ENCODE data around the gene FYN.

FYN gene

GRCh38 chr6:111806561-111807497, 66.4 kb downstream of the FYN start:
- no peak for DNase-seq (ENCODE audit: low read depth)

DNA sequence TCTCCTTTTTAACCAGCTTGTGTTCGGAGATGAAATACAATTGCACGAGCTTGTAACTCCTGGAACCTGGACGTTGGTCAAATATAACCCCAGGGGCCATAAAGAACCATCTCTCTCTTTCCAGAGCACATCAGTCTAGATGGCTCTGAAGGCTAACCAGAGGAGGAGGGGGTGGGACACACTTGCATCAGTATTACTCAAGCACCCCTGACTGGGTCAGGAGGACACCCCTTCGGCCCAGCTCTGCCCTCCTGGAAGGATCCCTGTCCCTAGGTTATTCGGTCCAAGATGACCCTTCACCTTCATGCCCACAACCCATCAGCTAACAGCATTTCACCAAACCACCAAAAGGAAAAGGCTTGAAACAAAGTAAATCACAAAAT, 67.1 kb downstream of the FYN start:
- DNase-seq (ENCODE audit: low read depth): no peak

- peak; percentile 31 for DNase-seq (ENCODE audit: low read depth)
Measured at GRCh38 chr6:111805511-111806164, 67.6 kb downstream of the FYN start.

GRCh38 chr6:111804627-111805235, 68.5 kb downstream of the FYN start:
- peak; percentile 89 for DNase-seq (ENCODE audit: low read depth)

DNA sequence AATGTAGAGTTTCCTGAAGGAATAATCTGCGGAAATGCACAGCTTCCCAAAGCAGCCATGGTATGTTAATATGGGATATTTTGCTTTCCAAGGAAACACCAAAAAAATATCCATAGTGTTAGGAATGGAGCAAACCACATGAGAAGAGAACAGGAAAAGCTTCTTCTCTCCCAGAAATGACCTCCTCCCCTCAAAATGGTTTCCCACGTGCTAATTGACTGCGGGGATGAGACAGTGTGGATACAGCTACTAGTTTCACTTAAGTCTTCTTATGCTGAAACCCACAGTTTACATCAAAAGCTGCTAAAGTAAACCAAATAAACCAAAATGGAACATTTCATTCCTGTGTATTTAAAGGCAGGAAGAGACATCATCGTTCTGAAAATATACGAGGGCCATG, 69.4 kb downstream of the FYN start:
- peak; percentile 71 for DNase-seq (ENCODE audit: low read depth)

DNA sequence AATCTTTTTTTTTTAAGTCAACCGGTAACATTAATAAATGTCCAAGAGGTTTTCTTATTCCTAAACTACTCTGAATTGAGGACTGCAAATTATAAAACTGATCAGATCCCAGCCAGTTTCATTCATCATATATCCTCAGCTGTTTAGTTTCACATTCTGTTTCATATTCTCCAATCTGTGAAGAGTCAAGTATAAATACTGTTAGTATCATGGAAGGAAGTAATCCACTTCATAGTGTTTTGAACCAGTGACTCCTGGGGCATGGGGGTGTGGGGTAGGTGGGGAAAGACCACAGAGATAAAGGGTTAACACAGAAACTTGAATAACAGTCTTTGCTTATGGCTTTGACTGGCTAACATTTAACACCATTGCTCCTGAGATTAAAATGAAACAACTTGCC, 69.9 kb downstream of the FYN start:
- DNase-seq (ENCODE audit: low read depth): no peak

DNA sequence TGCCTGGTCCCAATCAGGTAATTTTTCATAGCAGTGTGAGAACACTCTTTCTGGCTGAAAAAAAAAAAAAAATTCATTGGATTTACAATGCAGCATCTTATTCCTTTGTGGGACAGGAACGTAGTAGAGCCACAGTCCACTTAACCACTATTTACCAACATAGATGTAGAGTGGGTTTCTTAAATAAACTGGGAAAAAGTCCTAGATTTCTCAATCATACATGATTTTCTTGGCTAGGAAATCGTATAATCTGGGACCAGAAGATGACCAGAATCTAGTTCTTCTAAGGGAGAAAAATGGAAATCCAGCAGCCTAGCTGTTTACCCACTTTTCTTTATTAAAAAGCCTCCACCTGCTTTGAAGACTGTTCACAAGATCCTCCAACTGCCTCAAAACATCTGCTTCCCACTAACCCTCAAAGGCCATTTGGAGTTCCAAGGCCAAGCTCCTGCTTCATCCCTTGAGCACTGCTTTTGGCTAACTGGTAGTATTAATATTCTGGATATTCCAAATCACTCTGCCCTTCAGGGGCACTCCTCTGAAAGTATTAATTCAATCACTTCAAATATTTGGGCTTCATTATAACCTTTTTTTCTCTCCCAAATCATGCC, 70.4 kb downstream of the FYN start:
- no peak for DNase-seq (ENCODE audit: low read depth)

DNA sequence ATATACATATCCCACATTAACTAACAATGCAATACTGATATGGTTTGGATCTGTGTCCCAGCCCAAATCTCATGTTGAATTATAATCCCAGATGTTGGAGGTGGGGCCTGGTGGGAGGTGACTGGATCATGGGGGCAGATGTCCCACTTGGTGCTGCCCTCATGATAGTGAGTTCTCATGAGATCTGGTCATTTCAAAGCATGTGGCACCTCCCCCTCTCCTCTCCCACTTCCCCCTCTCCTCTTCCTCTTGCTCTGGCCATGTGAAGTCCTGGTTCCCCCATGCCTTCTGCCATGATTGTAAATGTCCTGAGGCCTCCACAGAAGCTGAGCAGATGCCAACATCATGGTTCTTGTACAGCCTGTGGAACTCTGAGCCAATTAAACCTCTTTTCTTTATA, 71.2 kb downstream of the FYN start:
- DNase-seq (ENCODE audit: low read depth): no peak

- no peak for DNase-seq (ENCODE audit: low read depth)
Measured at GRCh38 chr6:111800821-111801220, 72.4 kb downstream of the FYN start.

- no peak for DNase-seq (ENCODE audit: low read depth)
Measured at GRCh38 chr6:111800259-111800765, 72.9 kb downstream of the FYN start.

DNA sequence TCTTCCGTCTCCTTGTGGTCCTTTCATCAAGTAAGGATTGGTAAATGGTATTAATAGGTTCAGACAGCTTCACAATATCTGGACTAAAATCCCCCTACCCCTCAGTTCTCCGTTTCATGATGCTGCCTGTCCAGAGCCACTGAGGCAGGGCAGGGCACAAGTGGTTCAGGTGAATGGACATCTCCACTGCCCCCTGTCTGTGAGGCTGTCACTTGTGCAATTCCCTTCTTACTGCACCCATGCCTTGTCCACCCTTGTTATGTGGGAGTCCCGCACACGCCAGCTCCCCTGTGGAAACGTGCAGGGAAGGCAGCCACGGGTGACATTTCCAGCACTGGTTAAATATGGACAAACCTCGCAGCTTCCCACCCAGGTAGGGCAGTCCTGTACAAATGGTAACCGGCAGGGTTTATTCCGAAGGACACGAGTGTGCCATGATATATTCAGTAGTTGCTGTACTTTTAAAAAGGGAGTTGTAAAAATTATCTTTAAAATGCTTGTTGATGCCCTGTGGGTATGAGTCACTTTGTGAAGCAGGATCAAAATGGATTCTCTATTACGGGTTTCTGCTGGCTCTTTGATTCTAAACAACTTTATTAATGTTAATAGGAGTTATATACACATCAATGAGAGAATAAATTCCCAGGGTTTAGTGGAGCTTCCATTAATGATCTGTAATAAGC, 73.5 kb downstream of the FYN start:
- no peak for DNase-seq (ENCODE audit: low read depth)

DNA sequence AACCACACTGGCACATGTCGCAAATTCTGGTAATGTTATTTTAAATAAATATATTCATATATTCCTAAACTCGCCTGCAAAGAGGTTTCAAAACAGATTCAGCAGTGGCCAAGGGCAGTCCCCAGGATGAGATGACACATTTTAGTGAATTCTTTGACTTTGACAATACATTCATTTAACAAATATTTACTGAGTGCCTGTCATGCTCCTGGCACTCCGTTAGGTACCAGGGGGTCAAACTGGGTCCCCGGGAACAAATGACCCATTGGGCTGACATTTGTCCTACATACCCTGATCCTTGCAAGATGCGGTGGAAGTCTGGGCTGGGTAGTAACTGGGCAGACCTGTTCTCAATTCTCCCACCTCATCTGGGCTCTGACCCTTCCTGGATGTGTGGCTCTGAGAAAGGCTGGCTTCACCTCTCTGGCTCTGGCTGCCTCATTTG, 74.9 kb downstream of the FYN start:
- no peak for DNase-seq (ENCODE audit: low read depth)

GRCh38 chr6:111796310-111796918, 76.8 kb downstream of the FYN start:
- no peak for DNase-seq (ENCODE audit: low read depth)

DNA sequence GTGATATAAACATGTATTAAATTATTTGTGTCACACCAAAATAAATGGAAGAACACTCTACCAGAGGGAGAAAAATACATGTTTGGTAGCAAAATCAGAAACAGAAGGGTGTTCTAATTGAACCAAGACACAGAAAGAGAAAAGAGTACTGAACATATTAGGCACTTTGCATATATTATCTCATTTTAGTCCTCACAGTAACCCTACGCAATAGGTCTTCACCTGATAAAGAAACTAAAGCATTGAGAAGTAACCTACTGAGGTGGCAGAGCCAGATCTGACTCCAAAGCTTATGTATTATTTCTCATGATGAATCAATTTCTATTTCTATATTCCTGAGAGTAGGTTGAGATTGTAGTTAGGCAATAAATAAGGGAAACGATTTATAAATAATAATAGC, 77.7 kb downstream of the FYN start:
- DNase-seq (ENCODE audit: low read depth): no peak

DNA sequence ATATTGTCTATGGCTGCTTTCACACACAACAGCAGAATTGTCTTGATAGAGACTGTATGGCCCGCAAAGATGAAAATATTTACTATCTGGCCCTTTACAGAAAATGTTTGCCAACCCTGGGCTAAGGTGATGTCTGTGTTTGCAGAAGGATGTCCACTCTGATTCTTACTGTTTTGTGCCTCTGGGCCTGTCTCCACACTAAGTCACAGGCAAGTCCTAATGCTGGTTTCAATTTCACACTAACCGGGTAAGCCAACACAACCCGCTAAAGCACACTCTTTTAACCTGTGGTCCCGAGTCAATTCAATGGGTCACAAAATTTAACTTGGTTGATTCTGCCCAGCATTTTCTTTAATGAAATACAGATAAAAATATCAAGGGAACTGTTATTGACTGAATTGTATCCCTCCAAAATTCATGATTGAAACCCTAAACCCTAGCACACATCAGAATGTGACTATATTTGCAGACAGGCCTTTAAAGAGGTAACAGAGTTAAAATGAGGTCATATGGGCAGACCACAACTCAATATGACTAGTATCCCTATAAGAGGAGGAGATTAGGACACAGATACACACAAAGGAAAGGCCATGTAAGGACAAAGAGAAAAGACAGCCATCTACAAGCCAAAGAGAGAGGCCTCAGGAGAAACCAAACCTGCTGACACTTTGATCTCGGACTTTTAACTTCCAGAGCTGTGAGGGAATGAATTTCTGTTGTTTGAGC, 78.4 kb downstream of the FYN start:
- DNase-seq (ENCODE audit: low read depth): no peak

- DNase-seq (ENCODE audit: low read depth): no peak
Measured at GRCh38 chr6:111794300-111794699, 79.0 kb downstream of the FYN start.

- no peak for DNase-seq (ENCODE audit: low read depth)
Measured at GRCh38 chr6:111793711-111794111, 79.5 kb downstream of the FYN start.

DNA sequence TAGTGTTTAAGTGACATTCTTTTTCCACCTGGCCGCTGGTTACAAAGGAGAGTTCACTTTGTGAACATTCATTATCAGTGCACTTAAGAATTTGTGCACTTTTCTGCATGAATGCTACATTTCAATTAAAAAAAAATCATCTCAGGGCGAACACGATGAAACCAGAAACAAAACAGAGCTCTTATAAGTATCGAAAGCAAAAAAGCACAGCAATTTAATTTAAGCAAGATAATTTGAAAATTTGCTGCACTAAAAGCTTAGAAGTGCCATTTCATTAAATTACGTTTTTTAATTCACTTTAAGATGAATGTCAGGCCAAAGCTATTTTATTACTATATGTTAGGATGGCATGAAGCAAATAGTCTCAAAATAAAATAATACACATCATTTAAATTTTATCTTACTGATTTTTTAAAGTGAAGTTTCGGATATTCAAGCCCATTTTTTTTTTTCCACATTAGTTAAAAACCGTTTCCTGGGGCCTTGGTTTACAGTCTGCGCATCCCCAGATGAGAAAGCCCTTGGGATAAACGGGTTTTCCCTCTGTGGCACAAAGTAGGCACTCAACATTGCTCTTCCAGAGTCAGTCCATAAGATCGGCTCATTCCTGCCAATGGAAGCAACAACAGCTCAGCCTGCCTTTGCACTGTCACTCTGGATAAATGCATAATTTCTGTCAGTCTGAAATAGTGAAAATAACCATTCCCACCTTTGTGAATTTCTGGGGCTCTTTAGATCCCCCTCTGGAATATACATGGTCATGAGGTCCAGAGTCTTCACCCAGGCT, 80.1 kb downstream of the FYN start:
- DNase-seq (ENCODE audit: low read depth): no peak

DNA sequence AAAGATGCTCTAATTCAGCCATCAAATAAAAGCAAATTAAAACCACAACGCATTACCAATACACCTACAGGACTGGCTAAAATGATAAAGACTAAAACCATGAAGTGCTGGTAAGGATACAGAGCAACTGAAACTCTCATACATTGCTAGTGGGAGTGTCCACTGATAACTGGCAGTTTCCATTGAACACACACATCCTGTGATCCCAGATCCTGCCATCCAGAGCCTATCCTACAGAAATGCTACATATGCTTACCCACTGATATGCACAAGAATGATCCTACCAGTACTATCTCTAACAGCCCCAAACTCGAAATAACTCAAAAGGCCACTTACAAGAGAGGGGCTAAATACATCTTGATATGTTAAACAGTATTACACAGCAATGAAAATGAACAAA, 81.0 kb downstream of the FYN start:
- no peak for DNase-seq (ENCODE audit: low read depth)

- DNase-seq (ENCODE audit: low read depth): peak; percentile 55
Measured at GRCh38 chr6:111791415-111791814, 81.8 kb downstream of the FYN start.

All from fibroblast of gingiva (primary cell).